ENCODE measurements around the gene TTLL3. TPM values are rescaled to one million over a fixed set of nuclear protein-coding genes. Genes with fewer than 3 reads are reported as not detected.
A peak's percentile ranks its signal among the peaks of the same experiment; 100 is the strongest.

Gene TTLL3
- total and polyA plus RNA-seq, 2 of the 4 experiments (the other 2 are of a cell fraction), result 6.8 to 43.4 TPM

DNA sequence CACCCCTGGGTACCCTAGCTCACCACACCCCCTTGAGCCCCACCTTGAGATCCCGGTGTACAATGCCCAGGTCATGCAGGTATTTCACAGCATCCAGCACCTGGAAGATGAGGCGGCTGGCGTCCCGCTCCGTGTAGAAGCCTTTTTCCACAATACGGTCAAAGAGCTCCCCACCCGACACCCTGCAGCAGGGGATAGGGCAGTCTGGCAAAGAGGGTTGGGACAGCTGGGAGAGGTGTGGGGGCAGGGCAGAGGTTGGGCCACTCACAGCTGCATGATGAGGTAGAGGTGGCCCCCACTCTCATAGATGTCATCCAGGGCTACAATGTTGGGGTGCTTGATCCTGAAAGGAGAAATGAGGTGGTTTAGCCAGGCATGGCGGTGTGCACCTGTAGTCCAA lies 47.2 kb upstream of the TTLL3 start:
- H3K18ac ChIP-seq (ENCODE audit: low read depth, low read length), result no peak overlapping the region
- H3K23ac ChIP-seq (ENCODE audit: low read depth, low read length), result no peak overlapping the region
- no peak overlapping the region for H4K5ac ChIP-seq (ENCODE audit: low read depth, low read length)
- intact Hi-C loops (cut with micrococcal nuclease) (no loop called here), in situ Hi-C loops (cut with MboI; ENCODE audit: low sequenced_read_pairs) (no loop called here), dilution Hi-C loops (cut with HindIII; ENCODE audit: low sequenced_read_pairs, unreplicated experiment) (no loop called here)
- H3K36me3 ChIP-seq (ENCODE audit: control insufficient read depth, insufficient read depth, low read length), result peaks cover 29% of the 10 kb centered on the region
- H2BK15ac ChIP-seq (ENCODE audit: low read depth, low read length), result no peak overlapping the region
- no peak overlapping the region for H3K9ac ChIP-seq (ENCODE audit: low read depth, low read length)
- H2AK5ac ChIP-seq (ENCODE audit: low read depth, low read length), result no peak overlapping the region
- no peak overlapping the region for H2BK5ac ChIP-seq (ENCODE audit: low read depth, low read length, poor library complexity, severe bottlenecking)
- H4K91ac ChIP-seq (ENCODE audit: insufficient read depth, low read depth, low read length), result no peak overlapping the region
- WGBS, 2 experiments (ENCODE audit: extremely low coverage in 2 of 2, insufficient read length in 1 of 2), result 93% methylated on average over 7 of the region's 8 CpGs; no CpG with 5 or more reads in 1 of the 2 experiments
- ATAC-seq (ENCODE audit: low read depth), result no peak
- H2AK9ac ChIP-seq (replicated peaks; ENCODE audit: low read depth, low read length, poor library complexity), result peak overlapping the region; percentile 61
- CTCF ChIA-PET, result no interaction called here
- no peak overlapping the region for H2BK120ac ChIP-seq (ENCODE audit: low read depth, low read length)
- POLR2A ChIA-PET (ENCODE audit: unreplicated experiment), result interaction anchor here (0.7 kb wide), 1 partner anchor 10 kb away, joined by 16 read pairs; no protein-coding TSS in a partner anchor
- no peak overlapping the region for H3K4ac ChIP-seq (ENCODE audit: low read depth, low read length)
- no peak overlapping the region for H3K4me2 ChIP-seq (ENCODE audit: low read depth, low read length)
- no peak overlapping the region for H4K8ac ChIP-seq (ENCODE audit: low read depth in 2 of 2, low read length in 2 of 2)
- H3K79me1 ChIP-seq (ENCODE audit: low read depth in 1 of 2, low read length in 2 of 2), result peaks cover 2 to 31% of the 10 kb centered on the region in 2 experiments
- peaks cover 23% of the 10 kb centered on the region for H3K9me1 ChIP-seq (ENCODE audit: insufficient read depth, low read length)
- peaks cover 7% of the 10 kb centered on the region for H3K4me1 ChIP-seq (ENCODE audit: control insufficient read depth, insufficient read depth, low read length)
- no peak overlapping the region for H3K56ac ChIP-seq (ENCODE audit: extremely low read depth, insufficient read depth, low read length)
- H3K14ac ChIP-seq (replicated peaks; ENCODE audit: low read depth, low read length), result no peak overlapping the region
- no peaks in the 10 kb centered on the region for H3K27me3 ChIP-seq (ENCODE audit: control insufficient read depth, insufficient read depth, low read length)
- DNase-seq, result no peak
- H3K27ac ChIP-seq (ENCODE audit: insufficient read depth, low read length), result no peak overlapping the region
- H4K20me1 ChIP-seq (ENCODE audit: insufficient read depth, low read length), result peaks cover 5% of the 10 kb centered on the region; the same call in 1 of the 2 replicates
- H2AFZ ChIP-seq (replicated peaks; ENCODE audit: low read length, poor library complexity), result no peak overlapping the region
- TF ChIP-seq CHD1 (IDR thresholded peaks at IDR 0.05; ENCODE audit: low read depth, low read length) (no peak), POLR2A (IDR thresholded peaks at IDR 0.05; ENCODE audit: low read depth, low read length) (no peak), CEBPB (IDR thresholded peaks at IDR 0.05; ENCODE audit: low read depth, low read length) (no peak), RCOR1 (IDR thresholded peaks at IDR 0.05; ENCODE audit: insufficient replicate concordance, low read length) (no peak), SMC3 (IDR thresholded peaks at IDR 0.05; ENCODE audit: low read depth, low read length) (no peak), MXI1 (IDR thresholded peaks at IDR 0.05; ENCODE audit: borderline replicate concordance, low read depth, low read length) (no peak), NFE2L2 (IDR thresholded peaks at IDR 0.05; ENCODE audit: low read depth, low read length) (no peak), MAZ (IDR thresholded peaks at IDR 0.05; ENCODE audit: borderline replicate concordance, low read depth, low read length) (no peak), BHLHE40 (IDR thresholded peaks at IDR 0.05; ENCODE audit: low read depth, low read length) (no peak), RFX5 (IDR thresholded peaks at IDR 0.05; ENCODE audit: low read depth, low read length) (no peak), RAD21 (IDR thresholded peaks at IDR 0.05; ENCODE audit: low read length) (no peak), MAFK (IDR thresholded peaks at IDR 0.05; ENCODE audit: low read depth, low read length) (no peak), FOS (IDR thresholded peaks at IDR 0.05; ENCODE audit: low read depth, low read length) (no peak)
- TF ChIP-seq, protein P1, sequence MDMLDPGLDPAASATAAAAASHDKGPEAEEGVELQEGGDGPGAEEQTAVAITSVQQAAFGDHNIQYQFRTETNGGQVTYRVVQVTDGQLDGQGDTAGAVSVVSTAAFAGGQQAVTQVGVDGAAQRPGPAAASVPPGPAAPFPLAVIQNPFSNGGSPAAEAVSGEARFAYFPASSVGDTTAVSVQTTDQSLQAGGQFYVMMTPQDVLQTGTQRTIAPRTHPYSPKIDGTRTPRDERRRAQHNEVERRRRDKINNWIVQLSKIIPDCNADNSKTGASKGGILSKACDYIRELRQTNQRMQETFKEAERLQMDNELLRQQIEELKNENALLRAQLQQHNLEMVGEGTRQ (IDR thresholded peaks at IDR 0.05; ENCODE audit: low read depth, low read length), result no peak
- TF ChIP-seq, protein P2, sequence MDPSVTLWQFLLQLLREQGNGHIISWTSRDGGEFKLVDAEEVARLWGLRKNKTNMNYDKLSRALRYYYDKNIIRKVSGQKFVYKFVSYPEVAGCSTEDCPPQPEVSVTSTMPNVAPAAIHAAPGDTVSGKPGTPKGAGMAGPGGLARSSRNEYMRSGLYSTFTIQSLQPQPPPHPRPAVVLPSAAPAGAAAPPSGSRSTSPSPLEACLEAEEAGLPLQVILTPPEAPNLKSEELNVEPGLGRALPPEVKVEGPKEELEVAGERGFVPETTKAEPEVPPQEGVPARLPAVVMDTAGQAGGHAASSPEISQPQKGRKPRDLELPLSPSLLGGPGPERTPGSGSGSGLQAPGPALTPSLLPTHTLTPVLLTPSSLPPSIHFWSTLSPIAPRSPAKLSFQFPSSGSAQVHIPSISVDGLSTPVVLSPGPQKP (IDR thresholded peaks at IDR 0.05; ENCODE audit: borderline replicate concordance, low read depth, low read length), result no peak
- TF ChIP-seq, protein P3, sequence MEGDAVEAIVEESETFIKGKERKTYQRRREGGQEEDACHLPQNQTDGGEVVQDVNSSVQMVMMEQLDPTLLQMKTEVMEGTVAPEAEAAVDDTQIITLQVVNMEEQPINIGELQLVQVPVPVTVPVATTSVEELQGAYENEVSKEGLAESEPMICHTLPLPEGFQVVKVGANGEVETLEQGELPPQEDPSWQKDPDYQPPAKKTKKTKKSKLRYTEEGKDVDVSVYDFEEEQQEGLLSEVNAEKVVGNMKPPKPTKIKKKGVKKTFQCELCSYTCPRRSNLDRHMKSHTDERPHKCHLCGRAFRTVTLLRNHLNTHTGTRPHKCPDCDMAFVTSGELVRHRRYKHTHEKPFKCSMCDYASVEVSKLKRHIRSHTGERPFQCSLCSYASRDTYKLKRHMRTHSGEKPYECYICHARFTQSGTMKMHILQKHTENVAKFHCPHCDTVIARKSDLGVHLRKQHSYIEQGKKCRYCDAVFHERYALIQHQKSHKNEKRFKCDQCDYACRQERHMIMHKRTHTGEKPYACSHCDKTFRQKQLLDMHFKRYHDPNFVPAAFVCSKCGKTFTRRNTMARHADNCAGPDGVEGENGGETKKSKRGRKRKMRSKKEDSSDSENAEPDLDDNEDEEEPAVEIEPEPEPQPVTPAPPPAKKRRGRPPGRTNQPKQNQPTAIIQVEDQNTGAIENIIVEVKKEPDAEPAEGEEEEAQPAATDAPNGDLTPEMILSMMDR (conservative IDR thresholded peaks at IDR 0.05; ENCODE audit: low read depth, low read length), result no peak
- no peak overlapping the region for H3K4me3 ChIP-seq (ENCODE audit: insufficient read depth, low read depth, low read length)
- no TSS peak for BruUV-seq (replicated peaks)
- H2BK20ac ChIP-seq (ENCODE audit: low read depth, low read length), result no peak overlapping the region
- no peaks in the 10 kb centered on the region for H3K9me3 ChIP-seq (ENCODE audit: control insufficient read depth, insufficient read depth, low read length)
